HG02970 (cell line): ENCODE measurements around the gene PROM2.
"Not testable (repeated sequence)": the region's sequence is repeated elsewhere in the genome, so short reads cannot be mapped to it uniquely, and the experiment has no call there.

Experiments
- ATAC-seq: cut with Tn5 transposase; IDR thresholded peaks from one replicate; pipeline ENCODE4 v1.9.1; 2021; ENCODE audit warnings: mild to moderate bottlenecking, moderate library complexity, moderate number of reproducible peaks; ENCODE audit not compliant: unreplicated experiment, low FRiP score

The PROM2 gene

DNA sequence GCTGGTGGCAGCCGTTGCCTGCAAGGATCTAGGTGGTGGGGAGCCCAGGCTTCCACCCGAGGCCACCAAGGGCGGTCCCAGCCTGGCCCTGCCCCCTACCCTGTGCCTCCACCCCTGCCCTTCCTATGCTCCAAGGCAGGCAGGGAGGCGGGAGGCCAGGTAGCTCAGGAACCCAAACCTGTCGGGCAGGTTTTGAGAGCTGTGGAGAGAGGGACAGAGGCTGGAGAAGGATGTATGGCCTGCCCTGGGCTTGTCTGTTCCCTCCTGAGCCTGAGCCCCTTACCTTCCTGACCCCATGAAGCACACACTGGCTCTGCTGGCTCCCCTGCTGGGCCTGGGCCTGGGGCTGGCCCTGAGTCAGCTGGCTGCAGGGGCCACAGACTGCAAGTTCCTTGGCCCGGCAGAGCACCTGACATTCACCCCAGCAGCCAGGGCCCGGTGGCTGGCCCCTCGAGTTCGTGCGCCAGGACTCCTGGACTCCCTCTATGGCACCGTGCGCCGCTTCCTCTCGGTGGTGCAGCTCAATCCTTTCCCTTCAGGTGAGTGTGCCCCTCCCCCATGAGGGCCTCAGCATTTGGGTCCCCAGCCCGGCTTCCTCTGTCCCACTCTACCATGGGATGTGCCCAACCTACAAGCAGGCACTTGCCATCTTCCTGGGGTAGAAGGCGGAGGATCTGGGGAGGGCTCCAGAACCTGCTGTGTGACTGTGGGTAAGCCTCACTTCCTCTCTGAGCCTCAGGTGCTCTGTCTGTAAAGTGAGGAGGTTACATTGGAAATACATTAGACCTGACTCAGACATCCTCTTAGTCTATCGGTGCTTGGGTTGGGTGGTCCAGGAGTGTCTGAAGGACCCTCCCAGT, at the start of gene PROM2:
Gene PROM2, plus strand, starts transcription at position 159 of the 860 bp plus-strand sequence. Its CDS starts 137 bp downstream, at position 296.
- ATAC-seq = no peak

DNA sequence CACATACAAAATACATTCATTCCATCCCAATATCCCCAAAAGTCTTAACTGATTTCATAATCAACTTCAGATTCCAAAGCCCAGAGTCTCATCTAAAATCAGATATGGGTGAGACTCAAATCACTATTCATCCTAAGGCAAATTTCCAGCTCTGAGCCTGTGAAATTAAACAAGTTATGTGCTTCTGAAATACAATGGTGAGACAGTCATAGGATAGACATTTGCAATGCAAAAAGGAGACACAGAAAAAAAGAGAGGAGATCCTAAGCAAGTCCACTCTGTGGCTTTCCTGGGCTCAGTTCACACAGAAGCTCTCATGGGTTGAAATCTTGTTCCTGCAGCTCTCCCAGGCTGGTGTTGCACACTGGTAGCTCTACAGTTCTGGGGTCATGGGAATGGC, 48.6 kb upstream of the PROM2 start:
- no peak for ATAC-seq

- no peak for ATAC-seq
Measured at GRCh38 chr2:95231723-95232122, 42.5 kb upstream of the PROM2 start.

DNA sequence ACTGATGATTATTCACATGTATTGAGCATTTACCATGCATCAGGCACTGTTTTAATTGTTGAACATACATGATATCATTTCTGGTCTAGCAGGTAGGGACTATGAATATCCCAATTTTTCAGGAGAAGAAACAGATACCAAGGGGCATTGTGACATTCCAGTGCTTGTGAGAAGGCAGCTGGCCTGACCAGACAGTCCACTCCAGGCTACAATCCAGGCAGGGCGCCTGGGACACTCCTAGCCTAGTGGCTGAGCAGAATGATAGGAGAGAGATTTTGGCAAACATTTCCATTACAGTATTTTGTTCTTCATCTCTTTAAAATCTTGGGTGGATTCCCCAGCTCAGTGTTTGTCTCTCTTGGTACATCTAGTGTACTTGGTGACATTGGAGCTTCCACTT, 42.0 kb upstream of the PROM2 start:
- ATAC-seq = no peak

- no peak for ATAC-seq
Measured at GRCh38 chr2:95234286-95234785, 39.9 kb upstream of the PROM2 start.

- ATAC-seq = no peak
Measured at GRCh38 chr2:95234816-95235215, 39.4 kb upstream of the PROM2 start.

GRCh38 chr2:95238131-95238530, 36.1 kb upstream of the PROM2 start:
- ATAC-seq = no peak

DNA sequence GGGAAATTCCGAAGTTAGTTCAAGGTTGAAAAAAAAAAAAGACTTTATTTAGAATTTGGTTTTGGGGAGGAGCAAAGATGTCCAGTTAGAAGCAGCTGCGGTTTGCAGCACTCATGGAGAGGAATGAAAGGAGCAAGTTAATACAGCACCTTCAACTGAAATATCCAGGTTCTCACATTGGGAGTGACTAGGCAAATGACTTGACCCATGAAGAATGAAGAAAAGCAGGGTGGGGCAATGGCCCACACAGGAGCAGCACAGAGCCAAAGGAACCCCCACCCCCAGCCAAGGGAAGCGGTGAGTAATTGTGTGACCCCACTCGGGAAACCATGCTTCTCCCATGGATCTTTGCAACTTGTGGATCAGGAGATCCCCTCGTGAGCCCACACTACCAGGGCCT, 34.2 kb upstream of the PROM2 start:
- ATAC-seq = no peak

DNA sequence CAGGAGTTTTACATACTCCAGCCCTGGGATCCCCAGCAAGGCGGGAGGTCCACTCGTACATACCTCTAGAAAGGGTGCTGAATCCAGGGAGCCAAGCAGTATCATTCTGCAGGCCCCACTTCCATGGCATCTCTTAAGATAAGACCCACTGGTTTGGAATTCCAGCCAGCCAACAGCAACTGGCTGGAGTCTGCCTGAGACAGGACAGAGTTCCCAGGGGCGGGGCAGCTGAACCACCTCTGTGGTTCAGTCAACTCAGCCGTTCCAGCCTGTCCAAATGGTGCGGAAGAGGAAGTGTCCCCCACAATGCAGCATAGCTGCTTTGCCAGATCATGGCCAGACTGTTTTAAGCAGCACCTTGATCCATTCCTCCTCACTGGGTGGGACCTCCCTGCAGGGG, 33.7 kb upstream of the PROM2 start:
- no peak for ATAC-seq

- not testable (repeated sequence) for ATAC-seq
Measured at GRCh38 chr2:95242084-95242483, 32.2 kb upstream of the PROM2 start.

- ATAC-seq = no peak
Measured at GRCh38 chr2:95258271-95258670, 16.0 kb upstream of the PROM2 start.

DNA sequence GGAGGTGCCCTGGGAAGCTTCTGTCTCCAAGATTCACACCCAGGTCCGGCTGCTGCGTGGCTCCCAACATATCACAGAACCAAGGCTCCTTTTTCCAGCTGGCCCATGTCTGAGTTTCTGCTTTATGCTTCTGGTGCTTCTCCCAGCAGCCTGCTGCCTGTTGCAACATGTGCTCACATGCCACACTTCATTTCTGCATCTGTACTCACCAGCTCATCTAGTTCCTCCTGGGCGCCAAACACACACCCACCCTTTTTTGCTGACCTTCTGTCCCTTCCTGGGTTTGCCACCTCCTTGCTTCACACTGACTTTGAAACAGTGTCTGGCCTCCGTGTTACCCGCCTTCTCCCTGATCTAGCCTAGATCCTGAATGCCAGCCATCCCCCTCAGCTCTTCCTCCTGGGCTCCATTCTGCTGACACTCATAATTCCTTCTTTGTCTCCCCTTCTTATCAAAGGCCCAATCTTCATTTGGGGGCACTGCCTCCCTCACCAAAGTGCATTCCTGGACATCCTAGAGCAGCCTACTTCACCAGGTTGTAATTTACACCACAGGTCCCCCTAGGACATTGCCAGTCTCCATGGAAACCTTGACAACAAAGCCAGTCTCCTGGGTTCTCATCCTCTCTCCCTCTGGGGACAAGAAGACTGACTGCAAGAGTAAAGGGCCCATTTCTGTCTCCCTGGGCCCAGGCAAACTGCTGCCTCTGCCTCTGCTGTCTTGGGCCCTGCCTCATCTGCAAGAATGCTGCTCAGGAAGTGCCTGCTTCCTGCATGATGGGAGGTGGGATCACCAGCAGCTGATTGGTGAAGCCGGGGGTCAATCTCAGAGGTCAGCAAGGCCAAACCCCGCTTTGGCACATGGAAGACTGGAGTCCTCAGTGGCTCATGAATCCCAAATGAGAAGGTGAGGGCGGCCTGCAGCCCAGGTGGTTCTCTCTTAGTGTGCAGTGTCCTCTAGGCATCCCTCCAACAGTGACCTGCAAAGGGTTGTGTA, 13.9 kb upstream of the PROM2 start:
- no peak for ATAC-seq

GRCh38 chr2:95261602-95262001, 12.6 kb upstream of the PROM2 start:
- no peak for ATAC-seq

GRCh38 chr2:95262896-95263542, 11.2 kb upstream of the PROM2 start:
- ATAC-seq = no peak

DNA sequence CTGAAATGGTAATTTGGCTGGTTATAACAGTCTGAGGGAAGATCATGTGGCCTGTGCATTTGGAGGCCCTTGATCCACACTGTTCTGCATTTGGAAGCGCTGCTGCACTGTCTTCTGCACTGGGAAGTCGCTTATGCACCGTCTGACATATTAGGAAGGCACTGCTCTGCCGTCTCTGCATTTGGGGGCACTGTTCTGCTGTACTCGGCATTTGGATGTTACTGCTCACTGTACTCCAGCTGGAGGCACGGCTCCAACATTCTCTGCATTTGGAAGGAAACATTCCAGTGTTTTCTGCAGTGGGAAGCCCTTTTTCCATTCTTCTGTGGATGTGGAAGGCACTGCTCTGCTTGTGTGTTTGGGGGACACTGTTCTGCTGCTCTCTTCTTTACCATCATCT, 9.6 kb upstream of the PROM2 start:
- ATAC-seq = no peak

DNA sequence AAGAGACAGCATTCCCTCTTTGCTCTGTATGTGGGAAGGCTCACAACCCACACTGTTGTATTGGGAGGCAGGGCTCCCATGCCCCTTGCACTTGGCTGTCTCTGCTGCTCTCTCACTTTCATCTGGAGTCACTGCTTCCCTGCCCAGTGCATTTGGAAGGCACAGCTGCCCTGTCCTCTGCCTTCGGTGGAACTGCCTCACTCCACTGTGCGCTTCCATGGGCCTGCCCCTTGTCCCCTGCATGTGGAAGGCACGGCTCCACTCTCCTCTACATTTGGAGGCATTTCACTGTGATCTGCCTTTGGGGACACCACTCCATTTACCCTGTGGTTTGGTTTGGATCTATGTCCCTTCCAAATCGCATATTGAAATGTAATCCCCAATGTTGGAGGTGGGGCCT, 9.1 kb upstream of the PROM2 start:
- ATAC-seq = no peak

GRCh38 chr2:95266781-95267430, 7.3 kb upstream of the PROM2 start:
- no peak for ATAC-seq

- no peak for ATAC-seq
Measured at GRCh38 chr2:95267458-95268210, 6.6 kb upstream of the PROM2 start.
